ENCODE data around the gene BICRAL. TPM values are rescaled to one million over a fixed set of nuclear protein-coding genes. Genes with fewer than 3 reads are reported as not detected.

Gene BICRAL
- total RNA-seq, 1 experiment from 2014 or later, result 9.7 TPM

DNA sequence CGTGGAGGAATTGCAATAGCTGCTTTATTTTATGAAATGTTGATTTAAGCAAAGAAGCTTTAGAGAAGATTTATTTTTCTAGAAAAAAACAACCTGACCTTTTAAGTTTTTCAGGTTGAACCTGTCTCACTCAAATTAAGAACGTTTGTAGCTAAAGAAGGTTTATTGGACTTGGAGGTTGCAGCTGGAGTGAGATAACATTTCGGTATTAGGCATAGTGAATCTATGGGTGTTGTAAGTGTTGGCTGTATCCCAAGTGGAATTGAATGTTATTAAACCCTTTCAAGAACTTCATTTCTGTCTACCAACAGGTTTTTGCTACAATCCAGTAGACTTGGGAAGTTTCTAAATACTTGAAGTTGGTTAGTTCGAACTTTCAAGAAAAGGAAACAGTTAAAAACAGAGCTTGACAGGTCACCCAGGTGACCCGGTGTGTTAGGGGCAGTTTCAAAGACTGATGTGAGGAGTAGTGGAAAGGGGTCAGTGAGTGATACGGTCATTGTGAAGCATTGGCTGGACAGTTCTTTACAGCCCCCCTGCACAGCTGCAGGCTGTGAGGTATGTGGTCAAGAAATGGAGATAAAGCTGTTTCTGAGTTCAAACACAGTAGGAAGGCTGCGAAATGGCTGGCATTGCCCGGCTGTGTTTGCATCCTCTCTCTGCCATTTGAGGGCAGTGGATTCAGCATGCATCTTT, 33.5 kb upstream of the BICRAL start:
- no peak for ATAC-seq
- POLR2A ChIA-PET, result interaction anchor here (0.6 to 1.9 kb wide), 6 partner anchors 20 to 310 kb away, joined by 3 to 9 read pairs (median 5); partner anchors contain the start of gene BICRAL
- peak overlapping the region; percentile 100 for H3K4me3 Mint-ChIP-seq
- H3K27me3 Mint-ChIP-seq (ENCODE audit: low read depth), result no peaks in the 10 kb centered on the region
- peaks cover 21% of the 10 kb centered on the region for H3K4me1 Mint-ChIP-seq
- no peaks in the 10 kb centered on the region for H3K9me3 Mint-ChIP-seq
- no peak for DNase-seq (ENCODE audit: low spot score)
- CTCF ChIA-PET, result interaction anchor here (0.7 to 4.0 kb wide), 5 partner anchors 22 to 644 kb away, joined by 3 to 18 read pairs (median 4); partner anchors contain the start of gene RPL7L1
- peaks cover 5% of the 10 kb centered on the region for H3K36me3 Mint-ChIP-seq
- H3K27ac Mint-ChIP-seq, result no peak overlapping the region
- TF ChIP-seq, protein P1, sequence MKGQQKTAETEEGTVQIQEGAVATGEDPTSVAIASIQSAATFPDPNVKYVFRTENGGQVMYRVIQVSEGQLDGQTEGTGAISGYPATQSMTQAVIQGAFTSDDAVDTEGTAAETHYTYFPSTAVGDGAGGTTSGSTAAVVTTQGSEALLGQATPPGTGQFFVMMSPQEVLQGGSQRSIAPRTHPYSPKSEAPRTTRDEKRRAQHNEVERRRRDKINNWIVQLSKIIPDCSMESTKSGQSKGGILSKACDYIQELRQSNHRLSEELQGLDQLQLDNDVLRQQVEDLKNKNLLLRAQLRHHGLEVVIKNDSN (CRISPR knock-in tag; IDR thresholded peaks at IDR 0.05), result no peak
- TF ChIP-seq, protein P2, sequence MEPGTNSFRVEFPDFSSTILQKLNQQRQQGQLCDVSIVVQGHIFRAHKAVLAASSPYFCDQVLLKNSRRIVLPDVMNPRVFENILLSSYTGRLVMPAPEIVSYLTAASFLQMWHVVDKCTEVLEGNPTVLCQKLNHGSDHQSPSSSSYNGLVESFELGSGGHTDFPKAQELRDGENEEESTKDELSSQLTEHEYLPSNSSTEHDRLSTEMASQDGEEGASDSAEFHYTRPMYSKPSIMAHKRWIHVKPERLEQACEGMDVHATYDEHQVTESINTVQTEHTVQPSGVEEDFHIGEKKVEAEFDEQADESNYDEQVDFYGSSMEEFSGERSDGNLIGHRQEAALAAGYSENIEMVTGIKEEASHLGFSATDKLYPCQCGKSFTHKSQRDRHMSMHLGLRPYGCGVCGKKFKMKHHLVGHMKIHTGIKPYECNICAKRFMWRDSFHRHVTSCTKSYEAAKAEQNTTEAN (CRISPR knock-in tag; IDR thresholded peaks at IDR 0.05), result no peak
- TF ChIP-seq, protein P3, sequence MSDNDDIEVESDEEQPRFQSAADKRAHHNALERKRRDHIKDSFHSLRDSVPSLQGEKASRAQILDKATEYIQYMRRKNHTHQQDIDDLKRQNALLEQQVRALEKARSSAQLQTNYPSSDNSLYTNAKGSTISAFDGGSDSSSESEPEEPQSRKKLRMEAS (CRISPR knock-in tag; IDR thresholded peaks at IDR 0.05), result no peak
- no peak for TF ChIP-seq NFE2L1 (CRISPR knock-in tag; IDR thresholded peaks at IDR 0.05)
- TF ChIP-seq, protein P4, sequence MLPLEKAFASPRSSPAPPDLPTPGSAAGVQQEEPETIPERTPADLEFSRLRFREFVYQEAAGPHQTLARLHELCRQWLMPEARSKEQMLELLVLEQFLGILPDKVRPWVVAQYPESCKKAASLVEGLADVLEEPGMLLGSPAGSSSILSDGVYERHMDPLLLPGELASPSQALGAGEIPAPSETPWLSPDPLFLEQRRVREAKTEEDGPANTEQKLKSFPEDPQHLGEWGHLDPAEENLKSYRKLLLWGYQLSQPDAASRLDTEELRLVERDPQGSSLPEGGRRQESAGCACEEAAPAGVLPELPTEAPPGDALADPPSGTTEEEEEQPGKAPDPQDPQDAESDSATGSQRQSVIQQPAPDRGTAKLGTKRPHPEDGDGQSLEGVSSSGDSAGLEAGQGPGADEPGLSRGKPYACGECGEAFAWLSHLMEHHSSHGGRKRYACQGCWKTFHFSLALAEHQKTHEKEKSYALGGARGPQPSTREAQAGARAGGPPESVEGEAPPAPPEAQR (CRISPR knock-in tag; IDR thresholded peaks at IDR 0.05), result no peak
- no peak for TF ChIP-seq CBFB (CRISPR knock-in tag; IDR thresholded peaks at IDR 0.05; ENCODE audit: low read depth)
- TF ChIP-seq GABPB1 (CRISPR knock-in tag; IDR thresholded peaks at IDR 0.05), result no peak
- TF ChIP-seq, protein P5, sequence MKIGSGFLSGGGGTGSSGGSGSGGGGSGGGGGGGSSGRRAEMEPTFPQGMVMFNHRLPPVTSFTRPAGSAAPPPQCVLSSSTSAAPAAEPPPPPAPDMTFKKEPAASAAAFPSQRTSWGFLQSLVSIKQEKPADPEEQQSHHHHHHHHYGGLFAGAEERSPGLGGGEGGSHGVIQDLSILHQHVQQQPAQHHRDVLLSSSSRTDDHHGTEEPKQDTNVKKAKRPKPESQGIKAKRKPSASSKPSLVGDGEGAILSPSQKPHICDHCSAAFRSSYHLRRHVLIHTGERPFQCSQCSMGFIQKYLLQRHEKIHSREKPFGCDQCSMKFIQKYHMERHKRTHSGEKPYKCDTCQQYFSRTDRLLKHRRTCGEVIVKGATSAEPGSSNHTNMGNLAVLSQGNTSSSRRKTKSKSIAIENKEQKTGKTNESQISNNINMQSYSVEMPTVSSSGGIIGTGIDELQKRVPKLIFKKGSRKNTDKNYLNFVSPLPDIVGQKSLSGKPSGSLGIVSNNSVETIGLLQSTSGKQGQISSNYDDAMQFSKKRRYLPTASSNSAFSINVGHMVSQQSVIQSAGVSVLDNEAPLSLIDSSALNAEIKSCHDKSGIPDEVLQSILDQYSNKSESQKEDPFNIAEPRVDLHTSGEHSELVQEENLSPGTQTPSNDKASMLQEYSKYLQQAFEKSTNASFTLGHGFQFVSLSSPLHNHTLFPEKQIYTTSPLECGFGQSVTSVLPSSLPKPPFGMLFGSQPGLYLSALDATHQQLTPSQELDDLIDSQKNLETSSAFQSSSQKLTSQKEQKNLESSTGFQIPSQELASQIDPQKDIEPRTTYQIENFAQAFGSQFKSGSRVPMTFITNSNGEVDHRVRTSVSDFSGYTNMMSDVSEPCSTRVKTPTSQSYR (CRISPR knock-in tag; IDR thresholded peaks at IDR 0.05), result no peak
- TF ChIP-seq CREM (CRISPR knock-in tag; IDR thresholded peaks at IDR 0.05), result no peak
- no peak for TF ChIP-seq ZNF671 (CRISPR knock-in tag; IDR thresholded peaks at IDR 0.05)
- TF ChIP-seq, protein P6, sequence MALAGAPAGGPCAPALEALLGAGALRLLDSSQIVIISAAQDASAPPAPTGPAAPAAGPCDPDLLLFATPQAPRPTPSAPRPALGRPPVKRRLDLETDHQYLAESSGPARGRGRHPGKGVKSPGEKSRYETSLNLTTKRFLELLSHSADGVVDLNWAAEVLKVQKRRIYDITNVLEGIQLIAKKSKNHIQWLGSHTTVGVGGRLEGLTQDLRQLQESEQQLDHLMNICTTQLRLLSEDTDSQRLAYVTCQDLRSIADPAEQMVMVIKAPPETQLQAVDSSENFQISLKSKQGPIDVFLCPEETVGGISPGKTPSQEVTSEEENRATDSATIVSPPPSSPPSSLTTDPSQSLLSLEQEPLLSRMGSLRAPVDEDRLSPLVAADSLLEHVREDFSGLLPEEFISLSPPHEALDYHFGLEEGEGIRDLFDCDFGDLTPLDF (CRISPR knock-in tag; IDR thresholded peaks at IDR 0.05), result no peak
- TF ChIP-seq ZNF219 (CRISPR knock-in tag; IDR thresholded peaks at IDR 0.05; ENCODE audit: borderline replicate concordance), result no peak
- TF ChIP-seq GRHL2 (CRISPR knock-in tag; IDR thresholded peaks at IDR 0.05; ENCODE audit: insufficient replicate concordance, severe bottlenecking), result no peak
- TF ChIP-seq GTF2I (CRISPR knock-in tag; conservative IDR thresholded peaks at IDR 0.05), result no peak

DNA sequence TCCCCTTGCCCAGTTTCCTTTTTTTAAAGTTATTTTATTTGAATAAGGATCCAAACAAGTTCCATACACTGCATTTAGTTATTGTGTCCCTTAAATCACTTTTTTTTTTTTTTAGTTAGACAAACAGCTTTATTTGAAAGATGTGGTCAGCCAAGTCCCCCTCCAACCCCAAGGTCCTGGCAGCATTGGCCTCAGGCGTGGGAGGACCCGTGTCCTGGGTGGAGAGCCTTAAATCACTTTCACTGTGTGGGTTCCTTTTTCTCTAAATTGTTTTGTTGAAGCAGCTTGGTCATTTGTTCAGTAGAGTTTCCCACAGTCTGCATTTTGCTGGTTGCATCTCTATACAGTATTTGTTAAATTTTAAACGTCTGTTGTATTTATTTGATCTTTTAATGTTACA, 30.8 kb upstream of the BICRAL start:
- no peak overlapping the region for H3K27ac Mint-ChIP-seq

More for the DNA sequence above, 30.8 kb upstream of the BICRAL start:
- peaks cover 3% of the 10 kb centered on the region; the same call in 1 of the 2 replicates for H3K36me3 Mint-ChIP-seq
- CTCF ChIA-PET, result no interaction called here
- H3K9me3 Mint-ChIP-seq, result no peaks in the 10 kb centered on the region
- DNase-seq (ENCODE audit: low spot score) (no peak), ATAC-seq (no peak)
- no peak overlapping the region for H3K4me3 Mint-ChIP-seq
- peaks cover 29% of the 10 kb centered on the region for H3K4me1 Mint-ChIP-seq
- no peaks in the 10 kb centered on the region for H3K27me3 Mint-ChIP-seq (ENCODE audit: low read depth)
- POLR2A ChIA-PET, result no interaction called here
- TF ChIP-seq, protein P6 (CRISPR knock-in tag; IDR thresholded peaks at IDR 0.05), result no peak
- no peak for TF ChIP-seq ELF4 (CRISPR knock-in tag; IDR thresholded peaks at IDR 0.05; ENCODE audit: low read depth)
- TF ChIP-seq, protein P7, sequence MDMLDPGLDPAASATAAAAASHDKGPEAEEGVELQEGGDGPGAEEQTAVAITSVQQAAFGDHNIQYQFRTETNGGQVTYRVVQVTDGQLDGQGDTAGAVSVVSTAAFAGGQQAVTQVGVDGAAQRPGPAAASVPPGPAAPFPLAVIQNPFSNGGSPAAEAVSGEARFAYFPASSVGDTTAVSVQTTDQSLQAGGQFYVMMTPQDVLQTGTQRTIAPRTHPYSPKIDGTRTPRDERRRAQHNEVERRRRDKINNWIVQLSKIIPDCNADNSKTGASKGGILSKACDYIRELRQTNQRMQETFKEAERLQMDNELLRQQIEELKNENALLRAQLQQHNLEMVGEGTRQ (CRISPR knock-in tag; IDR thresholded peaks at IDR 0.05), result no peak
- TF ChIP-seq CREB1 (CRISPR knock-in tag; IDR thresholded peaks at IDR 0.05), result no peak
- TF ChIP-seq MXD4 (CRISPR knock-in tag; IDR thresholded peaks at IDR 0.05; ENCODE audit: borderline replicate concordance), result no peak

Data from WTC11 (cell line).